HCT116 (cell line): ENCODE results near the gene RANBP10. TPM values are rescaled to one million over a fixed set of nuclear protein-coding genes. Genes with fewer than 3 reads are reported as not detected.

ENCODE experiments used
- ATAC-seq: fragments of 200-7000 bp; cut with Tn5 transposase; 2 replicates; pipeline ENCODE4 v1.9.1; 2020; ENCODE audit warnings: mild to moderate bottlenecking, moderate library complexity
- BruUV-seq: library from RNA; stranded (reverse); fragments of 400-500 nt; replicated peaks from 2 replicates; lab custom pipeline; 2021; lab: Mats Ljungman, UMichigan
- CTCF ChIA-PET: fragments of 300-600 bp; sonication (Branson Sonifier 250); formaldehyde crosslinking; loops from one replicate; lab custom pipeline; 2021; ENCODE audit warnings: antibody characterized with exemption; lab: Charles Lee
- POLR2A ChIA-PET: fragments of 300-600, 350-600 bp; sonication (Branson Sonifier 250); formaldehyde crosslinking; loops from one replicate; lab custom pipeline; 2021; ENCODE audit warnings: antibody characterized with exemption; lab: Charles Lee
- RAD21 ChIA-PET, 2 experiments: fragments of 300-600 bp; sonication (Branson Sonifier 250); formaldehyde crosslinking; loops; one replicate each; lab custom pipeline; 2023; ENCODE audit warnings: low total read pairs in 2 of 2; ENCODE audit not compliant: uncharacterized antibody in 2 of 2, unreplicated experiment in 2 of 2, low non-redundant PET in 1 of 2; lab: Charles Lee
- DNase-seq: peaks from one replicate; pipeline ENCODE4 v3.0.0-alpha.2; 2010; ENCODE audit warnings: low read depth, low spot score
- H2AFZ ChIP-seq: fragments of 200-600 bp; shearing (Covaris generic), sonication (generic); 2 replicates; pipeline ENCODE4 v1.6.1; 2017; ENCODE audit warnings: low read depth, mixed run types, mixed read lengths, antibody characterized with exemption, low read length; ENCODE audit not compliant: poor library complexity, severe bottlenecking
- H3K27ac ChIP-seq: 2 replicates; pipeline ENCODE4 v1.5.1; 2012; ENCODE audit warnings: low read depth, low read length
- H3K27me3 ChIP-seq: fragments of 200-600 bp; sonication (generic); 2 replicates; pipeline ENCODE4 v1.6.1; 2016; ENCODE audit warnings: mixed run types, low read length, mixed read lengths; ENCODE audit not compliant: insufficient read depth
- H3K36me3 ChIP-seq, 2 experiments: fragments of 200-500 bp in 1 of 2; fragments of 200-600 bp in 1 of 2; sonication (Bioruptor generic) in 1 of 2; sonication (generic) in 1 of 2; 2 replicates each; pipeline versions ENCODE4 v1.5.1 to v1.6.1; 2014 to 2016; ENCODE audit warnings: low read length in 2 of 2, inconsistent platforms in 1 of 2, mixed read lengths in 1 of 2, mixed run types in 1 of 2; ENCODE audit not compliant: insufficient read depth in 2 of 2, control insufficient read depth in 1 of 2
- H3K4me1 ChIP-seq, 2 experiments: fragments of 200-600 bp in 1 of 2; sonication (generic) in 1 of 2; 2 replicates each; pipeline versions ENCODE4 v1.5.1 to v1.6.1; 2012 to 2017; ENCODE audit warnings: low read length in 2 of 2, inconsistent platforms in 1 of 2, mild to moderate bottlenecking in 1 of 2, mixed read lengths in 1 of 2, mixed run types in 1 of 2, moderate library complexity in 1 of 2; ENCODE audit not compliant: insufficient read depth in 2 of 2, control insufficient read depth in 1 of 2
- H3K4me2 ChIP-seq: fragments of 200-600 bp; sonication (generic); 2 replicates; pipeline ENCODE4 v1.6.1; 2017; ENCODE audit warnings: mixed run types, low read length, mixed read lengths
- H3K4me3 ChIP-seq, 2 experiments: fragments of 200-600 bp in 1 of 2; sonication (generic) in 1 of 2; replicated peaks in 1 of 2; 2 replicates each; pipeline ENCODE4 v1.5.1; 2011 to 2016; ENCODE audit warnings: low read length in 2 of 2, control low read depth in 1 of 2, low read depth in 1 of 2, mild to moderate bottlenecking in 1 of 2, mixed read lengths in 1 of 2, mixed run types in 1 of 2
- H3K79me2 ChIP-seq: fragments of 200-600 bp; sonication (generic); 2 replicates; pipeline ENCODE4 v1.6.1; 2017; ENCODE audit warnings: mild to moderate bottlenecking, mixed run types, low read length, moderate library complexity, mixed read lengths; ENCODE audit not compliant: insufficient read depth
- H3K9ac ChIP-seq: fragments of 200-600 bp; sonication (generic); 2 replicates; pipeline ENCODE4 v1.6.1; 2016; ENCODE audit warnings: low read length, mixed read lengths
- H3K9me2 ChIP-seq: fragments of 200-600 bp; sonication (generic), shearing (Covaris generic); 2 replicates; pipeline ENCODE4 v1.6.1; 2017; ENCODE audit warnings: mixed run types, mild to moderate bottlenecking, moderate library complexity; ENCODE audit not compliant: insufficient read depth
- H3K9me3 ChIP-seq, 2 experiments: fragments of 200-500 bp in 1 of 2; fragments of 200-600 bp in 1 of 2; sonication (Bioruptor generic) in 1 of 2; sonication (generic) in 1 of 2; 2 replicates each; pipeline ENCODE4 v1.6.1; 2014 to 2017; ENCODE audit warnings: low read length in 2 of 2, mixed read lengths in 2 of 2, inconsistent platforms in 1 of 2, low read depth in 1 of 2, mild to moderate bottlenecking in 1 of 2, mixed run types in 1 of 2, moderate library complexity in 1 of 2; ENCODE audit not compliant: control insufficient read depth in 1 of 2, insufficient read depth in 1 of 2
- H4K20me1 ChIP-seq: fragments of 200-600 bp; sonication (generic), shearing (Covaris generic); 2 replicates; pipeline ENCODE4 v1.6.1; 2017; ENCODE audit warnings: mixed run types, mild to moderate bottlenecking, moderate library complexity; ENCODE audit not compliant: insufficient read depth
- ATF3 ChIP-seq: IDR thresholded peaks from 2 replicates; pipeline ENCODE4 v1.6.1; 2012
- CBX3 ChIP-seq: IDR thresholded peaks from 2 replicates; pipeline ENCODE4 v1.6.1; 2012; ENCODE audit warnings: low read depth
- CEBPB ChIP-seq: IDR thresholded peaks from 2 replicates; pipeline ENCODE4 v1.6.1; 2012; ENCODE audit warnings: low read depth
- CTCF ChIP-seq, 3 experiments: fragments of 200-600 bp in 1 of 3; sonication (generic) in 1 of 3; IDR thresholded peaks in 2 of 3; conservative IDR thresholded peaks in 1 of 3; 2 replicates each; pipeline ENCODE4 v1.5.1; 2012 to 2017; ENCODE audit warnings: low read depth in 2 of 3, low read length in 2 of 3, antibody characterized with exemption in 1 of 3, borderline replicate concordance in 1 of 3, control low read depth in 1 of 3, mild to moderate bottlenecking in 1 of 3, mixed read lengths in 1 of 3, mixed run types in 1 of 3, moderate library complexity in 1 of 3; ENCODE audit not compliant: insufficient read depth in 1 of 3
- EGR1 ChIP-seq: IDR thresholded peaks from 2 replicates; pipeline ENCODE4 v1.6.1; 2012; ENCODE audit warnings: low read depth
- ELF1 ChIP-seq: IDR thresholded peaks from 2 replicates; pipeline ENCODE4 v1.6.1; 2012; ENCODE audit warnings: low read depth, borderline replicate concordance
- EZH2 ChIP-seq: fragments of 200-600 bp; sonication (generic); IDR thresholded peaks from 2 replicates; pipeline ENCODE4 v1.6.1; 2017; ENCODE audit warnings: antibody characterized with exemption, mixed run types
- EZH2phosphoT487 ChIP-seq: fragments of 200-600 bp; IDR thresholded peaks from 2 replicates; pipeline ENCODE4 v1.6.1; 2018; ENCODE audit warnings: antibody characterized with exemption, borderline replicate concordance
- FOSL1 ChIP-seq: IDR thresholded peaks from 2 replicates; pipeline ENCODE4 v1.6.1; 2012; ENCODE audit warnings: low read depth
- MAX ChIP-seq: IDR thresholded peaks from 2 replicates; pipeline ENCODE4 v1.6.1; 2012
- POLR2AphosphoS5 ChIP-seq: IDR thresholded peaks from 2 replicates; pipeline ENCODE4 v1.6.1; 2011; ENCODE audit warnings: mild to moderate bottlenecking, low read depth, low read length, moderate library complexity
- RAD21 ChIP-seq: IDR thresholded peaks from 2 replicates; pipeline ENCODE4 v1.6.1; 2012; ENCODE audit warnings: low read depth, mild to moderate bottlenecking
- REST ChIP-seq: IDR thresholded peaks from 2 replicates; pipeline ENCODE4 v1.6.1; 2012; ENCODE audit warnings: low read depth
- SIN3A ChIP-seq: IDR thresholded peaks from 2 replicates; pipeline ENCODE4 v1.6.1; 2012; ENCODE audit warnings: low read depth
- TCF7L2 ChIP-seq: IDR thresholded peaks from 2 replicates; pipeline ENCODE4 v1.7.0; 2011; ENCODE audit warnings: borderline replicate concordance, inconsistent platforms; ENCODE audit not compliant: insufficient read depth, insufficient read length; ENCODE audit errors: extremely low read depth
- ZBTB33 ChIP-seq: IDR thresholded peaks from 2 replicates; pipeline ENCODE4 v1.6.1; 2011; ENCODE audit warnings: mild to moderate bottlenecking, low read length, moderate library complexity; ENCODE audit not compliant: insufficient replicate concordance; ENCODE audit errors: extremely low read depth
- ZFX ChIP-seq: fragments of 450-650 bp; IDR thresholded peaks from 2 replicates; pipeline ENCODE4 v1.6.1; 2017
- ZNF274 ChIP-seq: fragments of 200-500 bp; sonication (Bioruptor generic); IDR thresholded peaks from 2 replicates; pipeline ENCODE4 v1.6.1; 2014; ENCODE audit warnings: mild to moderate bottlenecking, low read depth, low read length, inconsistent platforms
- intact Hi-C: fragments of 100-400 bp; cut with micrococcal nuclease; formaldehyde crosslinking; loops from 2 replicates; pipeline ENCODE4 v1.10.0; 2022
- total RNA-seq: library from RNA; stranded (reverse); gene quantifications from one replicate; pipeline ENCODE4 v1.2.1, GENCODE V29; 2021; ENCODE audit not compliant: unreplicated experiment

The RANBP10 gene
- total RNA-seq, 1 experiment from 2014 or later: 16.9 TPM

- TF ChIP-seq REST (no peak), CEBPB (no peak)
Observed at GRCh38 chr16:67801883-67802282, 4.5 kb downstream of the RANBP10 start (continued).

- ChIA-PET POLR2A (no interaction called here), RAD21 (no interaction called here)
- Histone ChIP-seq H3K27me3 (no peaks in the 10 kb centered on the region), H4K20me1 (no peaks in the 10 kb centered on the region)
- TF ChIP-seq ELF1: no peak
- no peak for TF ChIP-seq CEBPB
- TF ChIP-seq TCF7L2: no peak
- no peak for TF ChIP-seq POLR2AphosphoS5
- TF ChIP-seq ZBTB33: no peak
- TF ChIP-seq MAX: no peak
- TF ChIP-seq EZH2phosphoT487: no peak
- TF ChIP-seq EZH2: no peak
- no peak for TF ChIP-seq SIN3A
- no peak for TF ChIP-seq EGR1
- no peak for TF ChIP-seq ATF3
- no peak for TF ChIP-seq ZNF274
- no peak for TF ChIP-seq ZFX
- TF ChIP-seq FOSL1: no peak
- TF ChIP-seq RAD21: no peak
- no peak for TF ChIP-seq CTCF (IDR thresholded peaks at IDR 0.05 in 2 of 3, conservative IDR thresholded peaks at IDR 0.05 in 1 of 3; ENCODE audit: borderline replicate concordance in 1 of 3, insufficient read depth in 1 of 3, low read depth in 2 of 3, low read length in 2 of 3)
- TF ChIP-seq CBX3: no peak
- TF ChIP-seq, all 23 proteins: peak for 0
- Histone ChIP-seq H3K36me3 (peaks cover 5 to 6% of the 10 kb centered on the region in 2 experiments; a peak in 2 of 4 replicates), H3K4me3 (no peak overlapping the region), H3K9me3 (no peaks in the 10 kb centered on the region), H3K4me2 (no peak overlapping the region), H3K9ac (no peak overlapping the region), H3K4me1 (peaks cover 8 to 19% of the 10 kb centered on the region in 2 experiments; a peak in 3 of 4 replicates), H2AFZ (no peak overlapping the region), H3K27ac (no peak overlapping the region), H3K9me2 (no peaks in the 10 kb centered on the region), H3K79me2 (peaks cover 45% of the 10 kb centered on the region)
- CTCF ChIA-PET: interaction anchor here (0.9 kb wide), 1 partner anchor 15 kb away, joined by 4 read pairs; no protein-coding TSS in a partner anchor
- ATAC-seq: no peak
- intact Hi-C loops: loop anchor here (10.0 kb wide), 1 partner anchor 276 kb away; the partner anchor contains the start of gene RIPOR1
- no peak for DNase-seq
- no TSS peak for BruUV-seq
Observed at GRCh38 chr16:67801241-67801640, 5.1 kb downstream of the RANBP10 start.
